GM18951 (cell line): ENCODE results near the gene ARHGAP1.

Experiments used
- POLR2A ChIP-seq: IDR thresholded peaks from 4 replicates; pipeline ENCODE4 v1.6.1; 2011; ENCODE audit warnings: mild to moderate bottlenecking; ENCODE audit not compliant: insufficient read length, insufficient read depth; ENCODE audit errors: extremely low read depth
- in situ Hi-C: fragments of 300-500 bp; cut with MboI; formaldehyde crosslinking; loops from one replicate; pipeline ENCODE4 v1.12.0; 2022; ENCODE audit warnings: low sequenced_read_pairs, mixed read lengths, inconsistent platforms; ENCODE audit not compliant: unreplicated experiment

The ARHGAP1 gene

DNA sequence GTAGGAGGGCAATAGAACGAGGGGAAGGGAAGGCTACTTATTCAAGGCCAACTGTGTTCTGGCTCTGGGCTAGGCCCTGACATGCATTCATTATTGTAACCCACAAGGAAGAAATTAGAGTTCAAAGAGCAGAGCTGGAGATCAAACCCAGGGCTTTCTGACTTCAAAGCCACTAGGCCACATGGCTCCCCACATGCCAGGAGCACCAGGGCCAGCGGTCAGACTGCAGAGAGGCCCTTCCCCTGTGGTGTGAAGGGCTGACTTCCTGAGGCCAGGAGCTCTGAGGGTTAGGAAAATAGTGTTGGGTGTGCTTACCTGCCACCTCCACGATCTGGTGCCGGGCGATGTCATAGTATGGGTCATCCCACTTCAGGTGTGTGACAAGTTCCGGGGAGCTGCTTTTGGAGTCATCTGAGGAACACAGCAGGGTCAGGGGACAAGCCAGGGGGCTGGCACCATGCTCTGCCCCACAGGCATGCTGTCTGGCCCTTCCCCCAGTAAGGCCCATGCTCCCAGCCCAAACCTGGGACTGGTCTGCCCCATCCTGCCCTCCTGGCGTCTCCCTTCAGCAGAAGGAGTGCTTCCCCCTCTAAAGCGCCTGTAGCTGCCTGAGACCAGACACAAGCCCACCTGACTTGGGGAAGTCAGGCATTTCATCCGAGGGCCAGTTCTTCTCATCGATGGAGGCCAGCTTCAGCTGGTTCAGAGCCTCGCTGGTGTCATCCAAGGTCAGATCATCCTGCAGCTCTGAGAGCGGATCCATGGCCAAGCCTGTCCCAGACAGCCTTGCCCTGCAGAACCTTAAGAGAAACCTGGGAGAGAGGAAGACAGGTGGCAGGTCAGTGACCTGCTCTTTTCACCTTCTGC, 4.8 kb downstream of the ARHGAP1 start:
- in situ Hi-C loops: no loop called here
- no peak for TF ChIP-seq POLR2A

DNA sequence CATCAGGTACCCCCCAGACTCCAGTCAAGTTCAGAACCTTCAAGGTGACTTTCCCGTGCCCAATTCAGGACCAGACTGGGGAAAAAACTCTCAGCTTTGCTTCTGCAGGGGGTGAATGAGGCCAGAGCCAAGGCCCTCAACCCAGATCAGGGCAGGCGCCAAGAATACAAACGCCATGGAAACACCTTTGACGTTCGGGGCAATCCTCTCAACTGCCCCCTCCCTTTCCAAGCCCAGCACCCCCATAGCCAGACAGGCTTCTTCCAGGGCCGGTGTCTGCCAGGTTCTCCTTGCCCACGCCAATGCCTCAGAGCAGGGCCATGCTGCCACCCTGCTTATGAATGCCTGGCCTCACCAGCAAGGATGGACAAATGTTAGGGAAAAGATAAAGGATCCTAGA, 5.8 kb downstream of the ARHGAP1 start:
- in situ Hi-C loops: no loop called here
- TF ChIP-seq POLR2A: no peak

DNA sequence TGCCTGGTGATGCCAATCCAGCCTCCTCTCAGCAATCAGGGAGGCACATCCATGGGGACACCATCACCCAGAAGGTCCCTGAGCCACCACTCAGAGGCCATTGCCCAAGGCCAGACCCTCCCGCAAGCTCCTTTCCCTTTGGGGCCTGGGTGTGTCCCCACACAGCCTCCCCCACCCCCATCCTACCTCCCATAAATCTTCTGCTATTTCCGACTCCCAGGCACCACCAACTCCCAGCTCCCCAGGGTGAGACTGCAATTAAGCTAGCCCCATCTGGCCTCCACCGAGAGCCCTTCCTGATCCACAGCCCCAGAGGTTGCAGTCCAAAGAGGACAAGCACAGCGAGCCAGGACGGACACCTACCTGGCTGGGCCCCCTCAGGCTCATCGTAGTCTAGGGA, 6.3 kb downstream of the ARHGAP1 start:
- in situ Hi-C loops: no loop called here

GRCh38 chr11:46693597-46694012, 6.8 kb downstream of the ARHGAP1 start:
- no peak for TF ChIP-seq POLR2A
- in situ Hi-C loops: no loop called here

More for the DNA sequence above, 6.3 kb downstream of the ARHGAP1 start:
- no peak for TF ChIP-seq POLR2A

- TF ChIP-seq POLR2A: no peak
- in situ Hi-C loops: no loop called here
Observed at GRCh38 chr11:46692450-46692849, 8.0 kb downstream of the ARHGAP1 start.

DNA sequence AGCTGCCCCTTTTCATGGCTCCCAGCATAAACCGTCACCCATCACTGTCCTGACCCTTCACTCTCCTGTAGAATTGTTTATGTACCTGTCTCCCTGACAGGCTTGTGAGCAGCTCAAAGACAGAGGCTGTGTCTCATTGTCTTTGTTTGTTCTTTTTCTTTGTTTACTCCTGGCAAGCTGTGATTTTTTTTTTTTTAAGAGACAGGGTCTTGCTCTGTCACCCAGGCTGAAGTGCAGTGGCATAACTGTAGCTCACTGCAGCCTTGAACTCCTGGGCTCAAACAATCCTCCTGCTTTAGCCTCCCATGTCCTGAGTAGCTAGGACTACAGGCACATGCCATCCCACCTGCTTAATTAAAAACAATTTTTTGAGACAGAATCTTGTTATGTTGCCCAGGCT, 9.7 kb downstream of the ARHGAP1 start:
- in situ Hi-C loops: no loop called here

DNA sequence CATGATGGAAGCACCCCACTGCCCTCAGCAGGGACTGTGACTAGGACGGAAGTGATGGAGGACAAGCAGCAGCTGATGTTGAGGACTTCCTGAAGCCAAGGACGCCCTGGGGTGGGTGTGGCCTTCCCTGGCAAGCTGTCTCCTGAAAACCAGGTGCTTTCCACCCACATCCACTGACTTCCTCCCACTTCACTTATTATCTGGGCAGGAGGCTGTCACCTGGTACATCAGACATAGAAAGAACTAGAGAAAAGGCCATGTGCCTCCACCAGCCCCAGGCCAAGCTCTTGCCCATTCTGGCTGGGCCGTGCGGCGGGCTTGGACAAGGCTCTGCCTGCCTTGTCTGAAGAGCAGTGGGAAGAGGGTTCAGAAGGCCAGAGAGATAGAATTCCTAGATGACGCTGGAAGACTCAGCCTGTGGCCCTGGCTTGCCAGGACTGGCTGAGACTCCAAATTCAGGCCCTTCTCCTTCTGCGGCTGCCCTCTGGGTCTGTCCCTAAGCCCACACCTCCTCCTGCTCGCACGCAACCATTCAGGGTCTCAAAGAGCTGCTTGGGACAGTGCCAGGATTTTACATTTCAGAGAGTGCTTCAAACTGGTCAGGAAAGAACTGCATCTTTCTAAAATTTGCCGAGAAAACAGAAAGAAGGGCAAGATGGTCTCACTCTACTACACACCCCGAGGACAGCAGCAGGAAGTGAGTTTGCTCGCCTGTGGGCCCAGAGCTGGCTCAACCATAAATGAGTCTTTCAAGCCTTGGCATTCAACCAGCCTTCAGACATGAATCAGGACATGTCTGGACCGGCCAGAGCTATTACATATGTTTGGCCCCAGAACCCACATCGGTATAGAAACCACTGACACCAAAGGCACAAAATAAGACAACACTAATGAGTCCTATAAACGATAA, 13.3 kb downstream of the ARHGAP1 start:
- no peak for TF ChIP-seq POLR2A
- in situ Hi-C loops: no loop called here

More for the DNA sequence above, 9.7 kb downstream of the ARHGAP1 start:
- TF ChIP-seq POLR2A: no peak

DNA sequence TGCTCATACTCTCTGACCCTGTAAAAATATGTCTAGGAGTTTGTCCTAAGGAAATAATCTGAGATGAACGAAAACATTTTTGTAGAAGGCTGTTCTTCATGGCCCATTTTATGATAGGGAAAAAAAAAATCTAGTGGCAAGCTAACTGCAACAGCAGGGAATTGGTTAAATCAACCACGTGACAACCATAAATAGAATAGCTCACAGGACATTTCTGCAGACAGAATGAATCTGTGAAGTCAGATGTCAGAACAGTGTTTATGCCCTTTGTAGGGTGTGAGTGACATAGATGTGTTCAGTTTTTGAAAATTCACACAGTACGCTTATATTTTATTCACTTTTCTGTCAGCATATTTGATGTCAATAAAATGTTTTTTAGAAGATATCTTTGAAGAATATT, 16.1 kb downstream of the ARHGAP1 start:
- no peak for TF ChIP-seq POLR2A
- in situ Hi-C loops: no loop called here

DNA sequence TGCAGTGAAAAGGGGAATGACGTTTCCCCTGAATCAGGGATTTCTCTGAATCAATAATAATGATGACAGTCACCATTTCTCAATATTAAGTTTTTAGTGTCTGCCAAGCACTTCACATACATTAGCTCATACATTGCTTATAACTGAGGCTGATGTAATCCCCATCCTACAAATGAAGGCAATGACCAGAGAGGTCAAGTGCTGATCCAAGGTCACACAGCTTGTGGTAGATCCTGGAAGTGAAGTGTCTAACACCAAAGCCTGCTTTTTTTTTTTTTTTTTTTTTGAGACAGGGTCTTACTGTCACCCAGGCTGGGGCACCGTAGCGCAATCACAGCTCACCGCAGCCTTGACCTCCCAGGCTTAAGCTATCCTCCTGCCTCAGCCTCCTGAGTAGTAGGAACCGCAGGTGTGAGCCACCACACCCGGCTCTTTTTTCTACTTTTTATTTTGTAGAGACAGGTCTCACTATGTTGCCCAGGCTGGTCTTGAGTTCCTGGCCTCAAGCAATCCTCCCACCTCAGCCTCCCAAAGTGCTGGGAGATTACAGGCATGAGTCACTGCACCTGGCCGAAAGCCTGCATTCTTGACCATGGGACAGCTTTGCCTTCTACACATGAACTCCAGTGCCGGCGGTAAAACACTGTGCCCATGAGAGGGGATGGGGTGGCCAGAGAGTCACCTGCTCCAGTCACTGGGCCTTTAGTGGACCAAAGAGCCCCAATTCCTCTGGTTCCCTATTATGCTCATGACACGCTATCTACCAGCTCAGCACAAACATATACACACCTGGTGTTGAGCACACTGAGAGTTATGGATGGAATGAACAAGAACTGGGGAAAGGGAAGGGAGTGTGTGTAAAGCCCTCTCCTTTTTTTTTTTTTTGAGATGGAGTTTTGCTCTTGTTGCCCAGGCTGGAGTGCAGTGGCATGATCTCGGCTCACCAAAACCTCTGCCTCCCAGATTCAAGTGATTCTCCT, 17.4 kb downstream of the ARHGAP1 start:
- in situ Hi-C loops: no loop called here

GRCh38 chr11:46681814-46682213, 18.6 kb downstream of the ARHGAP1 start:
- in situ Hi-C loops: no loop called here

More for the DNA sequence above, 17.4 kb downstream of the ARHGAP1 start:
- no peak for TF ChIP-seq POLR2A

GRCh38 chr11:46680815-46681214, 19.6 kb downstream of the ARHGAP1 start:
- in situ Hi-C loops: no loop called here
- TF ChIP-seq POLR2A: no peak

More at GRCh38 chr11:46681814-46682213, 18.6 kb downstream of the ARHGAP1 start:
- TF ChIP-seq POLR2A: no peak

DNA sequence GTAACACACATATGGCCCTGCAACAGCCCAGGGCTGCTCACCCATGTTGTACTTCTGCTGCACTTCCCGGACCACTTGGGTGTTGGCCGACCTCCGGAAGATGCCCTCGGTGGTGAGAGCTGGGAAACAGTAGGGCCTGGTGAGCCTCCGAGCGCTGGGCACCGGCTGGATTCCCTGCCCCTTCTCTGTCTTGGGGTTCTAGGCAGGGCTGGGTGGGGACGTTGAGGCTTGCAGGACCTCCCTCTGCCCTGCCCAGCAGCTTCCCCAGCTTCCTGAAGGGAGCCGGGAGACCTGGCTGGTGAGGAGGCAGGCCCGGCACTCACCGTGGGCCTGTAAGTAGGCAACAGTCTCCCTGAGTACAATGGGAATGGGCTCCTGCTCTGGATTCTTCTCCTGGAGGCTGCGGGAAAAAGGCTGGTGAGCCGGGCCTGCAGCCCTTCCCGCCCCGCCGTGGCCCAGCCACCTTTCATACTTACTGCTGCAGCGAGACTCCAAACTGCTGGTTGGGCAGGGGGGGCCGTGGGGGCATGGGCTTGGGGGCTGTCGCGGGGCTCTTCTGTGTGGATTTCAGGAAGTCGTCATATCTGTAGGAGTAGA, 20.2 kb downstream of the ARHGAP1 start:
- TF ChIP-seq POLR2A: no peak
- in situ Hi-C loops: no loop called here
